AG09309 (cell line): ENCODE measurements around the gene NCOR2.

Experiments used
- DNase-seq: peaks from one replicate; pipeline ENCODE4 v3.0.0-alpha.2; 2010; ENCODE audit warnings: low read depth
- H3K4me3 ChIP-seq: 2 replicates; pipeline ENCODE4 v1.5.1; 2011; ENCODE audit warnings: mild to moderate bottlenecking, low read depth, low read length, moderate library complexity; ENCODE audit not compliant: control insufficient read depth
- CTCF ChIP-seq: IDR thresholded peaks from 2 replicates; pipeline ENCODE4 v1.5.1; 2011; ENCODE audit warnings: mild to moderate bottlenecking, low read depth, low read length, inconsistent platforms; ENCODE audit not compliant: insufficient read depth, control insufficient read depth; ENCODE audit errors: missing control alignments

Gene NCOR2

GRCh38 chr12:124605883-124606774 lies 38.7 kb upstream of the NCOR2 start:
- TF ChIP-seq CTCF, result no peak
- no peak for DNase-seq
- H3K4me3 ChIP-seq, result no peak overlapping the region

DNA sequence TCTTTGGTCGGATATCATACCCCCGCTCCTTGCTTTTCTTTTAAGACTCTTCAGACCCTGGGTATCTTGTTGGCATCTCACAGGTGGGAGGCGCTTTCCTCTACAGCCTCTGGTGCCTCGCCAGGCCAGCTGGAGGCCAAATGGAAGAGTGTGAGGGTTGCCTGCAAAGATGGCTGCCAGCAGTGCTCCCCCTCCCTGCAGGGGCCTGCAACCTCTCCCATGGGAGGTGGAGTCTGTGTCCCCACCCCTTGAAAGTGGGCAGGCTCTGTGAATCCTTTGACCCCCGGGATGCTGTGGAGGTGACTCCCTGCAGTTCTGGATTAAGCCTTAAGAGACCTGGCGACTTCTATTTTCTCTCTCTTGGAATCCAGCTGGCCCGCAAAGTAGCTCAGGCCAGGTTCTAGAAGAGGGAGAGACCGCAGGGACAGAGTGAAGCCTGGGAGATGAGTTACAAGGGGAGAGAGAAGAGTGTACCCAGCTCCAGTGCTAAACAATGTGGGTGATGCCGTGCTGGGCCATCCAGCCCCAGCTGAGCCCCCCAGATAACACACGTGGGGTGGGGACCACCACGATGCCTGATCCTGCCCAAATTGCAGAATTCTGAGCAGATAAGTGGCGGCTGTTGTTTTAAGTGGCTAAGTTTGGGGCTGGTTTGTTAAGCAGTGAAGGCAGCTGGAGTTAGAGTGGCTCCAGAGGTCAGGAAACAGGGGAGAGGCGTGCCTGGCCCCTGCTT lies 37.9 kb upstream of the NCOR2 start:
- no peak for DNase-seq
- no peak overlapping the region for H3K4me3 ChIP-seq

DNA sequence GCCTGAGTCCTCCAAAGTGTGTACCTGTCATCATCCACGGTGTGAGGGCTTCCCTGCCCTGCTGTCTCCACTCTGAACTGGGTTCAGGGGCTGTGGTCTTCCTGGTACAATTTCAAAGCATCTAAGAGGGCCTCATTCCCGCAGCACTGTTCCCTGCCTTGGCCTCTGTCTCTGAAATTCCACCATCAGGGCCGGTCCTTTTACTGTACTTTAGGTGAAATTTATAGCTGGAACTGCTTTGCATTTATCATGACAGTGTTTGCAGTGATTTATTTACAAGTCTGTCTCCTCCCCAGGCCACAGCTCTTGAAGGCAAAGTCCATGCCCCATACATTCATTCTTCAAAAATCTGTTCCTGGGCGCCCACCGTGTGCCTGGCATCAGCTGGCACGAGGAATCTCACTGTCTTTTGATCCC lies 36.9 kb upstream of the NCOR2 start:
- no peak overlapping the region for H3K4me3 ChIP-seq
- no peak for DNase-seq
- no peak for TF ChIP-seq CTCF

More for the DNA sequence above, 37.9 kb upstream of the NCOR2 start:
- TF ChIP-seq CTCF, result no peak

- no peak overlapping the region for H3K4me3 ChIP-seq
- no peak for DNase-seq
- TF ChIP-seq CTCF, result no peak
These were observed 36.4 kb upstream of the NCOR2 start for GRCh38 chr12:124603831-124604251.

- no peak for DNase-seq
- no peak for TF ChIP-seq CTCF
- H3K4me3 ChIP-seq, result no peak overlapping the region
These were observed 35.7 kb upstream of the NCOR2 start for GRCh38 chr12:124603100-124603541.

GRCh38 chr12:124601706-124602105 lies 34.3 kb upstream of the NCOR2 start:
- DNase-seq, result no peak
- no peak for TF ChIP-seq CTCF

More at GRCh38 chr12:124601706-124602105, 34.3 kb upstream of the NCOR2 start:
- no peak overlapping the region for H3K4me3 ChIP-seq
